Keratinocyte (primary cell): Measurements from ENCODE around the gene ADAMTS17. TPM values are rescaled to one million over a fixed set of nuclear protein-coding genes. Genes with fewer than 3 reads are reported as not detected.

Experiments used
- DNase-seq: peaks from one replicate; pipeline ENCODE4 v3.0.0-alpha.2; 2011; ENCODE audit warnings: low read depth, missing footprints, low spot score
- FAIRE-seq: peaks from 2 replicates; lab custom pipeline; 2011; peaks lifted over from hg19 to GRCh38; lab: Jason Lieb, UNC
- H2AFZ ChIP-seq: 2 replicates; pipeline ENCODE4 v1.6.0; 2012; ENCODE audit warnings: low read length, control low read depth, inconsistent platforms; ENCODE audit not compliant: control insufficient read depth
- H3K27ac ChIP-seq: 2 replicates; pipeline ENCODE4 v1.5.1; 2011; ENCODE audit warnings: low read length; ENCODE audit not compliant: control insufficient read depth, insufficient read depth
- H3K27me3 ChIP-seq: 3 replicates; pipeline ENCODE4 v1.6.0; 2011; ENCODE audit warnings: low read length; ENCODE audit not compliant: control insufficient read depth, insufficient read depth; ENCODE audit errors: extremely low read depth
- H3K36me3 ChIP-seq, 2 experiments: 2 replicates in 1 of 2; 3 replicates in 1 of 2; pipeline ENCODE4 v1.5.1; 2011; ENCODE audit warnings: low read length in 2 of 2, mild to moderate bottlenecking in 1 of 2; ENCODE audit not compliant: control insufficient read depth in 2 of 2, insufficient read depth in 2 of 2; ENCODE audit errors: extremely low read depth in 1 of 2
- H3K4me1 ChIP-seq: 3 replicates; pipeline ENCODE4 v1.5.1; 2011; ENCODE audit warnings: low read length; ENCODE audit not compliant: control insufficient read depth, insufficient read depth; ENCODE audit errors: extremely low read depth
- H3K4me2 ChIP-seq: 3 replicates; pipeline ENCODE4 v1.6.0; 2011; ENCODE audit warnings: low read depth, low read length; ENCODE audit not compliant: control insufficient read depth, insufficient read depth; ENCODE audit errors: extremely low read depth
- H3K4me3 ChIP-seq, 3 experiments: fragments of 200-600 bp in 1 of 3; sonication (generic) in 1 of 3; 2 replicates in 2 of 3; 3 replicates in 1 of 3; pipeline ENCODE4 v1.5.1; 2011 to 2016; ENCODE audit warnings: low read length in 3 of 3, mild to moderate bottlenecking in 3 of 3, control low read depth in 2 of 3, inconsistent platforms in 1 of 3, low read depth in 1 of 3, mixed read lengths in 1 of 3, mixed run types in 1 of 3, moderate library complexity in 1 of 3; ENCODE audit not compliant: control insufficient read depth in 2 of 3, insufficient read depth in 2 of 3; ENCODE audit errors: extremely low read depth in 1 of 3
- H3K79me2 ChIP-seq: 2 replicates; pipeline ENCODE4 v1.6.0; 2012; ENCODE audit warnings: low read length; ENCODE audit not compliant: control insufficient read depth, insufficient read depth
- H3K9ac ChIP-seq: 3 replicates; pipeline ENCODE4 v1.6.0; 2011; ENCODE audit warnings: low read length; ENCODE audit not compliant: control insufficient read depth, insufficient read depth; ENCODE audit errors: extremely low read depth
- H3K9me1 ChIP-seq: 3 replicates; pipeline ENCODE4 v1.6.0; 2011; ENCODE audit warnings: low read length; ENCODE audit not compliant: control insufficient read depth, insufficient read depth; ENCODE audit errors: extremely low read depth
- H3K9me3 ChIP-seq: 2 replicates; pipeline ENCODE4 v1.5.1; 2012; ENCODE audit warnings: low read depth, low read length; ENCODE audit not compliant: control insufficient read depth
- H4K20me1 ChIP-seq: 3 replicates; pipeline ENCODE4 v1.6.0; 2011; ENCODE audit warnings: low read length; ENCODE audit not compliant: control insufficient read depth, insufficient read depth; ENCODE audit errors: extremely low read depth
- EZH2 ChIP-seq: IDR thresholded peaks from one replicate; pipeline ENCODE4 v1.6.1; 2012; ENCODE audit warnings: inconsistent platforms, mild to moderate bottlenecking, low read length, moderate library complexity
- dilution Hi-C: fragments of 300-500 bp; cut with MboI; formaldehyde crosslinking; loops from one replicate; pipeline ENCODE4 v1.7.0; 2020; ENCODE audit warnings: low sequenced_read_pairs; ENCODE audit not compliant: extremely low pct_ligation_motif_present
- polyA plus RNA-seq, 5 experiments: library from polyadenylated mRNA; depleted of rRNA in 3 of 5; stranded (reverse) in 3 of 5; stranded (forward) in 1 of 5; unstranded in 1 of 5; fragments of >200 nt; gene quantifications; 1 replicate in 1 of 5; 2 replicates in 3 of 5; 3 replicates in 1 of 5; pipeline versions ENCODE4 v1.2.1 to v1.2.3, GENCODE V29; 2011 to 2012; ENCODE audit warnings: missing spikeins in 2 of 5, low read depth in 1 of 5, low replicate concordance in 1 of 5
- TF ChIP-seq, protein P1 (sequence below), 3 experiments: IDR thresholded peaks in 1 of 3; conservative IDR thresholded peaks in 1 of 3; optimal IDR thresholded peaks in 1 of 3; 2 replicates in 2 of 3; 3 replicates in 1 of 3; pipeline versions ENCODE3 to v1.5.1; 2011; ENCODE audit warnings: low read length in 3 of 3, mild to moderate bottlenecking in 3 of 3, moderate library complexity in 2 of 3, control low read depth in 1 of 3, inconsistent platforms in 1 of 3; ENCODE audit not compliant: insufficient read depth in 2 of 3; ENCODE audit errors: extremely low read depth in 1 of 3

ADAMTS17 gene
- polyA plus RNA-seq, 1 donor (not counting 4 experiments of a cell fraction or from before 2014, with no cell fraction given): 0.18 TPM

DNA sequence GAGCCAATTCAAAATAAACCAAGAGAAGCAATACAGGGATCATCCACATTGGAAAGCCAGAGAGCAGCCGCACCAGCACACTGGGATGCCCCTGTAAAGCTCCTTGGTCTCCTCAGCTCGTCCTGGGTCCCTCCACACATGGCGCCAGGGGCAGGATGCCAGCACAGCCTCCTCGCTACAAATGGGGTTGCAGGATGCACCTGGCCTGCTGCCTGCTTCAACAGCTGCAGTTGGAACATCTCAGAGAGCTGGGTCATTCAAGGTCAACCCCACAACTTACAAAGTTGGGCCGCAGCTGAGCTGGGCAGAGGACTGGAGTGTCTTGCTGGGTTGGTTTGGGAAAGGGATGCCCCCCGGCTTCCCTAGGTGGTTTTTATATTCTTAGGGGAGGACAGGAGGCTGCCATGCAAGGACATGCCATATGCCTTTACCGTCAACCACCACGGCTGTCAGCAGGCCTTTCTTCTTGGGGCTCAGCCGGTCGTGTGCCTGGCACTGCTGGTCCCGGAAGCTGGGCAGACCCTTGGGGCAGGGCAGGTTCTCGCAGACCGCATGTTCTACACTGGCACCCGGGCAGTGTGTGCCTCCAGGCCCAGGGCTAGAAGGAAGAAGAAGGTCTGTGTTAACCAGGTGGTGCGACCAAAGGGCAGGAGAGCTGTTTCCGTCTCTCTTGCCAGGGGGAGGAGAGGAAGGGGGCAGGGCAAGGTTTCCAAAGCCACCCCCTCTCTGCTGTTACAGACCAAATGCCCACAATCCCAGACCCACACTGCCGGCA is 225.2 kb downstream of the ADAMTS17 start:
- Histone ChIP-seq H3K4me3 (no peak overlapping the region), H3K4me2 (no peak overlapping the region), H3K27ac (no peak overlapping the region), H3K36me3 (no peaks in the 10 kb centered on the region), H3K4me1 (peaks cover 5% of the 10 kb centered on the region), H3K9me3 (peaks cover 1% of the 10 kb centered on the region), H2AFZ (no peak overlapping the region), H4K20me1 (no peaks in the 10 kb centered on the region), H3K9me1 (no peaks in the 10 kb centered on the region), H3K9ac (no peak overlapping the region), H3K79me2 (no peaks in the 10 kb centered on the region), H3K27me3 (no peaks in the 10 kb centered on the region)
- dilution Hi-C loops: no loop called here
- no peak for DNase-seq
- no peak for FAIRE-seq
- TF ChIP-seq EZH2: no peak
- TF ChIP-seq, protein P1, sequence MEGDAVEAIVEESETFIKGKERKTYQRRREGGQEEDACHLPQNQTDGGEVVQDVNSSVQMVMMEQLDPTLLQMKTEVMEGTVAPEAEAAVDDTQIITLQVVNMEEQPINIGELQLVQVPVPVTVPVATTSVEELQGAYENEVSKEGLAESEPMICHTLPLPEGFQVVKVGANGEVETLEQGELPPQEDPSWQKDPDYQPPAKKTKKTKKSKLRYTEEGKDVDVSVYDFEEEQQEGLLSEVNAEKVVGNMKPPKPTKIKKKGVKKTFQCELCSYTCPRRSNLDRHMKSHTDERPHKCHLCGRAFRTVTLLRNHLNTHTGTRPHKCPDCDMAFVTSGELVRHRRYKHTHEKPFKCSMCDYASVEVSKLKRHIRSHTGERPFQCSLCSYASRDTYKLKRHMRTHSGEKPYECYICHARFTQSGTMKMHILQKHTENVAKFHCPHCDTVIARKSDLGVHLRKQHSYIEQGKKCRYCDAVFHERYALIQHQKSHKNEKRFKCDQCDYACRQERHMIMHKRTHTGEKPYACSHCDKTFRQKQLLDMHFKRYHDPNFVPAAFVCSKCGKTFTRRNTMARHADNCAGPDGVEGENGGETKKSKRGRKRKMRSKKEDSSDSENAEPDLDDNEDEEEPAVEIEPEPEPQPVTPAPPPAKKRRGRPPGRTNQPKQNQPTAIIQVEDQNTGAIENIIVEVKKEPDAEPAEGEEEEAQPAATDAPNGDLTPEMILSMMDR (optimal IDR thresholded peaks at IDR 0.05 in 1 of 3, IDR thresholded peaks at IDR 0.05 in 1 of 3, conservative IDR thresholded peaks at IDR 0.05 in 1 of 3; ENCODE audit: extremely low read depth in 1 of 3, insufficient read depth in 2 of 3, low read length in 3 of 3): no peak

DNA sequence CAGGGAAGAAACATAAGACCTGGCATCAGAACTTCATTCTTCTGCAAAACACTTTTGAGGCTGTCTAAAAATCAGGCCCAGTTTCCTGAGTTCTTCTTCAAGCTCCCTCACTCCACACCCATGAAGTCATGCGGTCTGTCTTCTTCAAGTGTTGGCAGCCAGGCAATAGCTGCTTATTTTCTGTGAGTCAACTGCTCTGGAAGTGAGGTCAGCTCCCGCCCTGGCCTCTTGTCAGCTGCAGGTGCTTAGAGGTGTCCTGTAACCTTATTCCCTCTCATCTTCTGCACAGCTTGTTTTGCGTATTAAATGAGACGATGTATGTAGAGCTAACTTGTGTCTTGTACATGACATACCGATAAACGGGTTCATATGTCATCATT is 226.1 kb downstream of the ADAMTS17 start:
- H3K9me3 ChIP-seq: no peaks in the 10 kb centered on the region
- H3K9me1 ChIP-seq: no peaks in the 10 kb centered on the region
- TF ChIP-seq EZH2: no peak
- TF ChIP-seq, protein P1 (optimal IDR thresholded peaks at IDR 0.05 in 1 of 3, IDR thresholded peaks at IDR 0.05 in 1 of 3, conservative IDR thresholded peaks at IDR 0.05 in 1 of 3; ENCODE audit: extremely low read depth in 1 of 3, insufficient read depth in 2 of 3, low read length in 3 of 3): no peak
- no peak overlapping the region for H2AFZ ChIP-seq
- DNase-seq: peak; percentile 9
- H3K4me1 ChIP-seq: peaks cover 14% of the 10 kb centered on the region
- no peaks in the 10 kb centered on the region for H3K36me3 ChIP-seq
- H3K4me3 ChIP-seq: no peak overlapping the region
- H3K27me3 ChIP-seq: no peaks in the 10 kb centered on the region
- no peak overlapping the region for H3K4me2 ChIP-seq
- H4K20me1 ChIP-seq: no peaks in the 10 kb centered on the region
- dilution Hi-C loops: no loop called here
- H3K9ac ChIP-seq: no peak overlapping the region
- H3K27ac ChIP-seq: no peak overlapping the region
- no peak for FAIRE-seq
- H3K79me2 ChIP-seq: no peaks in the 10 kb centered on the region
